Fibroblast of skin of right quadriceps (primary cell): ENCODE data around the gene RYR3.
A peak's percentile ranks its signal among the peaks of the same experiment; 100 is the strongest.

ENCODE experiments used
- DNase-seq: peaks from one replicate; pipeline ENCODE4 v3.0.0-alpha.2; 2013

The RYR3 gene

GRCh38 chr15:33600212-33600611, 289.4 kb downstream of the RYR3 start:
- DNase-seq: no peak

GRCh38 chr15:33601461-33601860, 290.7 kb downstream of the RYR3 start:
- no peak for DNase-seq

GRCh38 chr15:33608714-33609113, 297.9 kb downstream of the RYR3 start:
- no peak for DNase-seq

- peak; percentile 5 for DNase-seq
These were observed 302.0 kb downstream of the RYR3 start for GRCh38 chr15:33612721-33613304.

- DNase-seq: no peak
These were observed 305.7 kb downstream of the RYR3 start for GRCh38 chr15:33616475-33616874.

GRCh38 chr15:33618350-33618749, 307.6 kb downstream of the RYR3 start:
- DNase-seq: no peak

GRCh38 chr15:33621141-33621540, 310.4 kb downstream of the RYR3 start:
- DNase-seq: no peak

- DNase-seq: no peak
These were observed 312.2 kb downstream of the RYR3 start for GRCh38 chr15:33623010-33623409.

GRCh38 chr15:33624439-33624838, 313.7 kb downstream of the RYR3 start:
- DNase-seq: no peak

- no peak for DNase-seq
These were observed 318.9 kb downstream of the RYR3 start for GRCh38 chr15:33629647-33630046.

GRCh38 chr15:33636234-33636633, 325.5 kb downstream of the RYR3 start:
- DNase-seq: no peak

GRCh38 chr15:33636958-33637357, 326.2 kb downstream of the RYR3 start:
- no peak for DNase-seq

GRCh38 chr15:33638453-33638852, 327.7 kb downstream of the RYR3 start:
- DNase-seq: no peak

- DNase-seq: no peak
These were observed 328.3 kb downstream of the RYR3 start for GRCh38 chr15:33639051-33639450.

GRCh38 chr15:33639456-33639855, 328.7 kb downstream of the RYR3 start:
- DNase-seq: no peak

GRCh38 chr15:33639978-33640377, 329.2 kb downstream of the RYR3 start:
- DNase-seq: no peak

GRCh38 chr15:33641069-33641468, 330.3 kb downstream of the RYR3 start:
- no peak for DNase-seq

- no peak for DNase-seq
These were observed 333.5 kb downstream of the RYR3 start for GRCh38 chr15:33644304-33644703.

- no peak for DNase-seq
These were observed 336.0 kb downstream of the RYR3 start for GRCh38 chr15:33646744-33647143.

- no peak for DNase-seq
These were observed 338.6 kb downstream of the RYR3 start for GRCh38 chr15:33649217-33649933.

- no peak for DNase-seq
These were observed 344.1 kb downstream of the RYR3 start for GRCh38 chr15:33654860-33655259.

GRCh38 chr15:33655488-33655887, 344.7 kb downstream of the RYR3 start:
- no peak for DNase-seq

- DNase-seq: no peak
These were observed 345.4 kb downstream of the RYR3 start for GRCh38 chr15:33656168-33656567.

GRCh38 chr15:33660151-33660550, 349.4 kb downstream of the RYR3 start:
- DNase-seq: no peak

- DNase-seq: no peak
These were observed 351.2 kb downstream of the RYR3 start for GRCh38 chr15:33662014-33662413.
